Measurements from ENCODE around the gene SHBG.
"Not testable (repeated sequence)": the region's sequence is repeated elsewhere in the genome, so short reads cannot be mapped to it uniquely, and the experiment has no call there.

Gene SHBG, protein sequence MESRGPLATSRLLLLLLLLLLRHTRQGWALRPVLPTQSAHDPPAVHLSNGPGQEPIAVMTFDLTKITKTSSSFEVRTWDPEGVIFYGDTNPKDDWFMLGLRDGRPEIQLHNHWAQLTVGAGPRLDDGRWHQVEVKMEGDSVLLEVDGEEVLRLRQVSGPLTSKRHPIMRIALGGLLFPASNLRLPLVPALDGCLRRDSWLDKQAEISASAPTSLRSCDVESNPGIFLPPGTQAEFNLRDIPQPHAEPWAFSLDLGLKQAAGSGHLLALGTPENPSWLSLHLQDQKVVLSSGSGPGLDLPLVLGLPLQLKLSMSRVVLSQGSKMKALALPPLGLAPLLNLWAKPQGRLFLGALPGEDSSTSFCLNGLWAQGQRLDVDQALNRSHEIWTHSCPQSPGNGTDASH

GRCh38 chr17:7629939-7630571 lies at the start of gene SHBG:
TSS of gene SHBG (plus strand) at chr17:7630135. CDS start at chr17:7630173, 38 bp downstream.
- no peak for DNase-seq

DNA sequence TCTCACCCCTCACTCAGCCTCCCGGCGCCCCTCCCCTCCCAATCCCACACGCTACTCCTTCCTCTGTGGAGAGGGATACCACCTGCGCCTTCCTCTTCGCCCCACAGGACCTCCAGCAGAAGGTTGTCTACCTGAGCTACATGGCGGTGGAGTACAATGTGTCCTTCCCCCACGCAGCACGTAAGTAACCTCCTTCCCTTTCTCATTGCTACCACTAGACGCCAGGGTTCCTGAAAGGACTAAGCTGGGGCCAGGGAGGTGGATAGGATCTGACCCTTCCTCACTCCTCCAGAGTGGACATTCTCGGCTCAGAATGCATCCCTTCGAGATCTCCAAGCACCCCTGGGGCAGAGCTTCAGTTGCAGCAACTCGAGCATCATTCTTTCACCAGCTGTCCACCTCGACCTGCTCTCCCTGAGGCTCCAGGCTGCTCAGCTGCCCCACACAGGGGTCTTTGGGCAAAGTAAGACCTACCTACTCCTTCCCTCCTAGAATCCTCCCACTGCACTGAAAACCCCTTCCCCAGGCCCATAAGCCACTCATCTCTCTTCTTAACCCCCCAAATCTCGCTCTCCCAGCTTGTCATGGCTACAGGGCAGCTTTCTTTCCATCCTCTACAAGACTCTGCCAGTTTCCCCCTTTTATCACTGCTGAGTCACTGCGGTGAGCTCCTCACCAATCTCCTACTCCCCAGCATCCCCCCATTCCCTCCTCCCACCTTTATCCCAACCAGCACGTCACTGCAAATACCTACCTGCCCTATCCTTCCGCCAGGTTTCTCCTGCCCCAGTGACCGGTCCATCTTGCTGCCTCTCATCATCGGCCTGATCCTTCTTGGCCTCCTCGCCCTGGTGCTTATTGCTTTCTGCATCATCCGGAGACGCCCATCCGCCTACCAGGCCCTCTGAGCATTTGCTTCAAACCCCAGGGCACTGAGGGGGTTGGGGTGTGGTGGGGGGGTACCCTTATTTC lies 49.0 kb upstream of the SHBG start:
- DNase-seq = no peak

DNA sequence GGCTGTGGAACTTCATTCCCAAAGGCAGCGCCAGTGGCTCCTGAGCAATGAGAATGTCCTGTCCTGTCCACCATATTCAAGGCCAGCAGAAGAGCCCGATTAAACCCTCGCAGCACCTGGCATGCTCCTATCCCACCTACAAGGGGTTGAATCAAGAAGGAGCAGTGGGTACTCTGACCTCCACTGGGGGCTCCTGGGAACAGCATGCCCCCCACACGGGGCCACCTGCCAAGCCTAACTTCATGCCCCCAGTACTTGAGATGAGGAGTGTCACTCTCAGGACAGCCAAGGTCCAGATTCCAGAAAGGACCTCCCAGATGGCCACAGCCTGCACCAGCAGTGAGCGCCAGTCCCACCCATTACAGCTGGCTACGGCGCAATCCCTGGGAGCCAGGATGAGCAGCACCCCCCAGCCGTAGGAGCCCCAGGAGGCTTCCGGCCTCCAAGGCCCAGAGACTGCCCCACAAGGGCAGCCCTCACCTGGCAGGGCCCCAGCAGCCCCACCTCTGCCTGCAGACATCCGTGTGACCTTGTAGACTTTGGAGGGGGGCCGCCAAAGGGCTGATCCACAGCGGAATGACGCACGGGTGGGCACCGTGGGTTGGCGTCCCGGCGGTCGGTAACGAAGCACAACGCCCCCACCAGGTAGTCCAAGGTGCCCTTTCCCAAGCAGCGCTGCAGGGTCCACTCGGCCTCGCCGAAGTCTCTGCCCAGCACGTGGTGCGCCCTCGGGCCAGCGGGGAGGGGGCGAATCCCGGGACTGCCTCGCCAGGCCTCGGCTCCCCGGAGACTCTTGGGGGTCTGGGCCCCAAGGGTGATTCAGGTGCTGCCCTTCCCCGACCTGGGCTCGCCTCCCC lies 47.3 kb upstream of the SHBG start:
- no peak for DNase-seq

- peak; percentile 97 for DNase-seq
These were observed 46.5 kb upstream of the SHBG start, which contains the start of gene MPDU1 for GRCh38 chr17:7583253-7584109. TSS of gene MPDU1 (plus strand) at chr17:7583852. CDS start at chr17:7583863, 11 bp downstream.

GRCh38 chr17:7586673-7587419 lies 43.1 kb upstream of the SHBG start:
- DNase-seq = no peak

- no peak for DNase-seq
These were observed 42.3 kb upstream of the SHBG start for GRCh38 chr17:7587420-7588151.

- DNase-seq = no peak
These were observed 41.3 kb upstream of the SHBG start for GRCh38 chr17:7588553-7589203.

DNA sequence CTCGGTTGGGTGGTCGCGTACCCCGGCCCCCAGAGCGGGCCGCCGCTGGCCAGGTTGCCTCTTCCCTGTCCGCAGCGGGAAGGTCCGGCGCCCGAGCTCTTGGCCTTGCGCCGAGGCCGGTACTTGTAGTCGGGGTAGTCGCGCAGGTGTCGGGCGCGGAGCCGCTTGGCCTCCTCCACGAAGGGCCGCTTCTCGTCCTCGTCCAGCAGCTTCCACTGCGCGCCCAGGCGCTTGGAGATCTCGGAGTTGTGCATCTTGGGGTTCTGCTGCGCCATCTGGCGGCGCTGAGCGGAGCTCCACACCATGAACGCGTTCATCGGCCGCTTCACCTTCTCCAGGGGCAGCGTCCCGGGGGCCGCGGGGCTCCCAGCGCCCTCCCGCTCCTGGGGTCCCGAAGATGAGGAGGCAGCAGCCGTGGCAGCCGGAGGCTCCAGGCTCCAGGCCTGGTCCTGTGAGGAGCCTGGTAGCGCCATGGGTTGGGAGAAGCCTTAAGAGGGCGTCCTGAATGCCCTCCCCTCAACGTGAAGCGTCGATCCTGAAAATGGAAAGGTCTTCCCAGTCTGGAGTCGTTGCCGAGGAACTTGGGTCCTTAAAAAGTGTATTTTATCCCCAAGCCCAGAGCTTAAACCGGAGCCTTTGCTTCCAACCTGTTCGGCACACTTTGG lies 40.6 kb upstream of the SHBG start:
- DNase-seq = no peak

DNA sequence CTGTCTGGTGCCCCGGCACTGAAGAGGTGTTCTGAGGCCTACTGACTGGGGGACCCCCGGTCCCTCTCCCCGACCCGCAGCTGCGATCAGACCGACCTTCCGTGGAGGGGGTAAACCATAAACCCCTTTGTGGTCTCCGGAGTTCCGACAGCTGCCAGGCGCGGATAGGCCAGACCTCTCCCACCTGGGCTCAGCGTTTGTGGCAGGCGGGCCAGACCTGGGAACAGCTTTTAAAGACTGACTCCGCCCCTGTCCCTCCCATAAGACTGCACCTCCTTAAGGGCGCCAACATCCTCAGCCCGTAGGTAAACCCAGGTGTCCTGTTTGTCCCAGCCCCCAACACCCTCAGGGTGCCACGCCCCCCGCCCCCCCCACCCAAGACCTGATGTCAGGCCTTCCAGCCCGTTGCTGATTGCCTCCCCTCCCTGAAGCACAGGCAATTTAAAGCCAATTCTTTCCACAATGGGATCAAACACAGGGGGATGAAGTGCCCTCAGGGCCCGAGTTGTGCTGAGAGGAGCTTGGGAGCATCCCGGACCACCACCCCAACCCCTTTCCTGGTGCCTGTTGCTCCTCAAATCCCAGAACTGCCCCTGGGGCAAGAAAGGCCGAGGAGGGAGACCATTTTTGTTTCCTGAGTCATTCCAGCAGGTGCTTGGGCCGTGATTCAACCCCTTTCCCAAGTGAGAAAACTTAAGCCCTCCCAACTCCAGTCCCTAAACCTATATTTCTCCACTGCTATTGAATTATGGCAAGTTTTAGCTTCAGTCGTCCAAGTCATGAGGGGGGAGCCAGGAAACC lies 39.8 kb upstream of the SHBG start, which contains the start of gene SOX15:
Gene SOX15, minus strand, starts transcription at position 204 of the 801 bp plus-strand sequence. CDS start 418 bp downstream, outside the sequence.
- no peak for DNase-seq

DNA sequence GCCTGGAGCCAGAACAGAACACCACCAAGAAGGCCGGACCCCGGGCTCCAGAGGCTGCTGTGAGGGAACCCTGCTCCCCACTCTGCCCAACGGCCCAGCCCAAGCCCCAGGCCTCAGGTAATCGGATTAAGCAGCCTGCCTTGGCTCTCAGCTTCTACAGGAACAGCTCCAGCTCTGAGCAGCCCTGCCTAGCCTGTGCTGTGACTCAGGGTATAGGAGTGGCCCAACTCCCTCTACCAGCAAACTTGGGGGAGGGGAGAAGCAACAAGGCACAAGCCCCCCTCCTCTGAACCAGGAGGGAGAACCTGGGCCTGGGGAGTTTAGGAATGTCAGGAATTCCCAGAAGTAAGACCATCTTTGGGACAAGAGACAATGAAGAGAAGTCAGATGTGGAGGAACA lies 39.2 kb upstream of the SHBG start:
- no peak for DNase-seq

DNA sequence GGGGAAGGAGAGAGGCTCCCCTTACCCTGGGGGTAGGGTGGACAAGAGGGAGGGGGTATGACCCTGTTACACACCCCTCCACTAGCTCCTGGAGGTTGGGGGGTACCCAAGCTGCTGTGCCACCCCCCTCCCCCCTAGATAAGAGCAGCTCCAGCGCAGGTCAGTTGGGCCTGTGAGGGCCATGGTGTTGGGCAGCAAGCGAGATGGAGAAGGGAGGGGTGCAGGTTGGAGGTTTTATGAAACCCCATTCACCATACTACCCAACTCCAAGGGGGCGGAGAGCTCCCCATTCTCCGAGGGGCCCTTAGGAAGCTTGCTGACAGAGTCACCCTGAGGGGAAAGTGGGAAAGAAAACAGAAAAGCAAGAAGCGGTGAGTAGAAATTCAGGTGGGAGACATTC lies 38.3 kb upstream of the SHBG start:
- DNase-seq = no peak

DNA sequence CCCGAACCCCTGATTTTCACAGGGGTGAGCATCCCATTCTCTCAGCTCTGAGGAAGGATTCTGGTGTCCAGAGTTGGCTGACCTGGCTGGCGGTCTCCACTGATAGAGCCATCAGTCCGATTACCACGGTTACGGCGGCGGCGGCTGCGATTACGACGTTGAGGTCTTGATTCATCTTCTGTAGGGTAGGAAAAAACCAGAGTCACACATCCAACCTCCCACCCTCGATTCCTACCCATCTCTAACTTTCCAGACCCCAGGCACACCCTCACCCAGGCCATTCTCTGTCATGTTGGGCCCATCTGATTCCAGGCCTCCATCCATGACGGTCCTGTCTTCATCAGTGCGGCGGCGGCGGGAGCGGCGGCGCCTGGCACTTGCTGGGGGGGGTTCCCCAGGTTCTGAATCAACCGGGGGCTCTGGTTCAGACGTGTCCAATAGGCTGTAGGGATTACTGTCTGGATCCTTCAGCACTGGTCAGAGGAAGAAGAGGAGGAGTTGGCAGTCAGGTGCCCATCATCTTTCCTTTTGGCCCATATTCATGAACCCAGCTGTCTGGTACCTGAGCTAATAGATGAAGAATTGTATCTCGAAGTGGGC lies 37.4 kb upstream of the SHBG start:
- no peak for DNase-seq

GRCh38 chr17:7593296-7593695 lies 36.6 kb upstream of the SHBG start:
- DNase-seq = no peak

GRCh38 chr17:7597561-7597960 lies 32.4 kb upstream of the SHBG start:
- not testable (repeated sequence) for DNase-seq

- DNase-seq = no peak
These were observed 23.7 kb upstream of the SHBG start for GRCh38 chr17:7606280-7606679.

- no peak for DNase-seq
These were observed 19.3 kb upstream of the SHBG start for GRCh38 chr17:7610641-7611040.
